ENCODE results near the gene SLC25A47. TPM values are rescaled to one million over a fixed set of nuclear protein-coding genes. Genes with fewer than 3 reads are reported as not detected.

The SLC25A47 gene
- total and polyA plus RNA-seq, 2 donors (not counting 1 experiment from before 2014, with no cell fraction given), result not detected

- H3K9me3 Mint-ChIP-seq (ENCODE audit: insufficient read depth), result no peaks in the 10 kb centered on the region
- WGBS (ENCODE audit: insufficient coverage), result 99% methylated on average over 8 of the region's 12 CpGs
- ChIA-PET POLR2A (no interaction called here), CTCF (interaction anchor here (0.7 to 5.8 kb wide), 3 partner anchors 16 to 92 kb away, joined by 3 to 52 read pairs (median 4); partner anchors contain the start of gene WDR25)
- H3K9me3 ChIP-seq (ENCODE audit: control extremely low read depth in 1 of 3, control insufficient read depth in 2 of 3, insufficient read depth in 1 of 3, low read length in 2 of 3), result no peaks in the 10 kb centered on the region
- H3K4me3 ChIP-seq (ENCODE audit: control extremely low read depth in 1 of 5, extremely low read depth in 1 of 5, insufficient read depth in 1 of 5, low read depth in 2 of 5, low read length in 4 of 5), result no peak overlapping the region
- H3K4me1 Mint-ChIP-seq, result peaks cover 17% of the 10 kb centered on the region
- no peak overlapping the region for H3K4me2 ChIP-seq (replicated peaks; ENCODE audit: low read depth, low read length, poor library complexity, severe bottlenecking)
- peaks cover 13 to 19% of the 10 kb centered on the region in 2 donors for H3K4me1 ChIP-seq (ENCODE audit: control insufficient read depth in 2 of 2, insufficient read depth in 2 of 2, low read length in 2 of 2)
- no peaks in the 10 kb centered on the region for H3K27me3 ChIP-seq (replicated peaks in 1 of 4; ENCODE audit: control extremely low read depth in 1 of 4, control insufficient read depth in 3 of 4, insufficient read depth in 4 of 4, low read length in 3 of 4)
- no peak overlapping the region for H2AFZ ChIP-seq (ENCODE audit: insufficient read depth, low read depth, low read length, poor library complexity, severe bottlenecking)
- no peak overlapping the region for H3K4me3 Mint-ChIP-seq
- peaks cover 5% of the 10 kb centered on the region for H4K20me1 ChIP-seq (ENCODE audit: control insufficient read depth, insufficient read depth, low read length, poor library complexity, severe bottlenecking)
- H3K9ac ChIP-seq (ENCODE audit: low read length), result no peak overlapping the region
- H3K27ac ChIP-seq (ENCODE audit: low read length in 2 of 2), result no peak overlapping the region
- no peaks in the 10 kb centered on the region for H3K36me3 ChIP-seq (replicated peaks in 1 of 2; ENCODE audit: control extremely low read depth in 1 of 2, control insufficient read depth in 1 of 2, extremely low read depth in 1 of 2, insufficient read depth in 2 of 2, low read length in 1 of 2)
- intact Hi-C loops (cut with micrococcal nuclease), result no loop called here
- ATAC-seq (ENCODE audit: low read depth) (no peak), DNase-seq (no peak)
- TF ChIP-seq, protein P1, sequence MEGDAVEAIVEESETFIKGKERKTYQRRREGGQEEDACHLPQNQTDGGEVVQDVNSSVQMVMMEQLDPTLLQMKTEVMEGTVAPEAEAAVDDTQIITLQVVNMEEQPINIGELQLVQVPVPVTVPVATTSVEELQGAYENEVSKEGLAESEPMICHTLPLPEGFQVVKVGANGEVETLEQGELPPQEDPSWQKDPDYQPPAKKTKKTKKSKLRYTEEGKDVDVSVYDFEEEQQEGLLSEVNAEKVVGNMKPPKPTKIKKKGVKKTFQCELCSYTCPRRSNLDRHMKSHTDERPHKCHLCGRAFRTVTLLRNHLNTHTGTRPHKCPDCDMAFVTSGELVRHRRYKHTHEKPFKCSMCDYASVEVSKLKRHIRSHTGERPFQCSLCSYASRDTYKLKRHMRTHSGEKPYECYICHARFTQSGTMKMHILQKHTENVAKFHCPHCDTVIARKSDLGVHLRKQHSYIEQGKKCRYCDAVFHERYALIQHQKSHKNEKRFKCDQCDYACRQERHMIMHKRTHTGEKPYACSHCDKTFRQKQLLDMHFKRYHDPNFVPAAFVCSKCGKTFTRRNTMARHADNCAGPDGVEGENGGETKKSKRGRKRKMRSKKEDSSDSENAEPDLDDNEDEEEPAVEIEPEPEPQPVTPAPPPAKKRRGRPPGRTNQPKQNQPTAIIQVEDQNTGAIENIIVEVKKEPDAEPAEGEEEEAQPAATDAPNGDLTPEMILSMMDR (IDR thresholded peaks at IDR 0.05), result no peak
- no peak for TF ChIP-seq EZH2 (IDR thresholded peaks at IDR 0.05; ENCODE audit: borderline replicate concordance, insufficient read depth, low read depth, low read length, poor library complexity, severe bottlenecking)
- peaks cover 12% of the 10 kb centered on the region for H3K79me2 ChIP-seq (ENCODE audit: control insufficient read depth, insufficient read depth, low read length)
- H3K27ac Mint-ChIP-seq, result no peak overlapping the region
- H3K27me3 Mint-ChIP-seq, result no peaks in the 10 kb centered on the region
These were observed 34.6 kb upstream of the SLC25A47 start for GRCh38 chr14:100288382-100289185.

Measured in B cell (primary cell).